ENCODE results near the gene IGF2. TPM values are rescaled to one million over a fixed set of nuclear protein-coding genes. Genes with fewer than 3 reads are reported as not detected.

The IGF2 gene
- total RNA-seq, 1 donor from 2014 or later: 110 TPM

DNA sequence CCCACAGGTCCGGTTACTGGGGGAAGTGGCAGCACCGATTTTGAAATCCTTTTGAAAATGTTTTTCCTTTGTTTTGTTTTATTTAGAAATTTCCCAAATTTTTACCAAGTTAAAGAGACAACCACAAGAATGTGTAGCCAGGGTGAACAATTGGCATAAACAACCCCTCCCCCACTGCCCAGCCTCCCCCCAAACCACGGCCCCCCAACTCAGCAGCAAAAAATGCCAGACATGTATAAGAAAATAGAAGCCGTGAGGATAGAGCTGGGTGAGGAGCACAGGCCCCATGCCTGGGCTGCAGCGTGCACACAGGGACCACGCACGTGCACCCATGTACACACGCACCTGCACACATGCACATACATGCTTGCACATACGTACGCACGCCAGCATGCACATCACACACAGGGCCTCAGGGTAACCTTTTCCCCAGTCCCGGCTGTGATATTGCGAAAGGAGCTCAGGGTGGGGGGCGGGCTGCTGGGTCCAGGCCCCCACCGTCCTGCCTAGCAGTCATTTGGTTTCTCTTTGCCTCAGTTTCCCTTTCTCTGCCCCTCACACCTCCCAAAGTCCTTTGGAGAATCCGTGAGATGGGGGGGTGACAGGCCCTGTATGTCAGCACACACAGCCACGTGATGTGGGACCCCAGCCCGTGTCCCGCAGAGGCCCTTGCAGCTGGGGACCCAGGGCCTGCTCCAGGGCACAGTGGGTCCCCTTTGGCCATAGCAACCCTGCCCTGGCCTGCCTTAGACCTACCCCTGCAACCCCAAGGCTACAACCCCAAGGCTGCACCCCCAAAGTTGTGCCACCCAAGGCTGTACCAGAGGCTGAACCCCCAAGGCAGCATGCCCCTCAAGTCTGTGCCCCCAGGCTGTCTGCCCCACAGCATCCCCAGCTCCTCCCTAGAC lies 42.9 kb downstream of the IGF2 start:
- Mint-ChIP-seq H3K4me1 (ENCODE audit: low read depth) (peaks cover 34% of the 10 kb centered on the region), H3K27me3 (ENCODE audit: low read depth) (no peaks in the 10 kb centered on the region), H3K4me3 (ENCODE audit: unreplicated experiment) (no peak overlapping the region), H3K27ac (ENCODE audit: unreplicated experiment) (peak overlapping the region; percentile 54), H3K9me3 (ENCODE audit: low read depth) (peaks cover 4% of the 10 kb centered on the region), H3K36me3 (ENCODE audit: low read depth) (peaks cover 2% of the 10 kb centered on the region)
- no peak for DNase-seq (ENCODE audit: low spot score)
- TF ChIP-seq, protein P1, sequence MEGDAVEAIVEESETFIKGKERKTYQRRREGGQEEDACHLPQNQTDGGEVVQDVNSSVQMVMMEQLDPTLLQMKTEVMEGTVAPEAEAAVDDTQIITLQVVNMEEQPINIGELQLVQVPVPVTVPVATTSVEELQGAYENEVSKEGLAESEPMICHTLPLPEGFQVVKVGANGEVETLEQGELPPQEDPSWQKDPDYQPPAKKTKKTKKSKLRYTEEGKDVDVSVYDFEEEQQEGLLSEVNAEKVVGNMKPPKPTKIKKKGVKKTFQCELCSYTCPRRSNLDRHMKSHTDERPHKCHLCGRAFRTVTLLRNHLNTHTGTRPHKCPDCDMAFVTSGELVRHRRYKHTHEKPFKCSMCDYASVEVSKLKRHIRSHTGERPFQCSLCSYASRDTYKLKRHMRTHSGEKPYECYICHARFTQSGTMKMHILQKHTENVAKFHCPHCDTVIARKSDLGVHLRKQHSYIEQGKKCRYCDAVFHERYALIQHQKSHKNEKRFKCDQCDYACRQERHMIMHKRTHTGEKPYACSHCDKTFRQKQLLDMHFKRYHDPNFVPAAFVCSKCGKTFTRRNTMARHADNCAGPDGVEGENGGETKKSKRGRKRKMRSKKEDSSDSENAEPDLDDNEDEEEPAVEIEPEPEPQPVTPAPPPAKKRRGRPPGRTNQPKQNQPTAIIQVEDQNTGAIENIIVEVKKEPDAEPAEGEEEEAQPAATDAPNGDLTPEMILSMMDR (IDR thresholded peaks at IDR 0.05): no peak

DNA sequence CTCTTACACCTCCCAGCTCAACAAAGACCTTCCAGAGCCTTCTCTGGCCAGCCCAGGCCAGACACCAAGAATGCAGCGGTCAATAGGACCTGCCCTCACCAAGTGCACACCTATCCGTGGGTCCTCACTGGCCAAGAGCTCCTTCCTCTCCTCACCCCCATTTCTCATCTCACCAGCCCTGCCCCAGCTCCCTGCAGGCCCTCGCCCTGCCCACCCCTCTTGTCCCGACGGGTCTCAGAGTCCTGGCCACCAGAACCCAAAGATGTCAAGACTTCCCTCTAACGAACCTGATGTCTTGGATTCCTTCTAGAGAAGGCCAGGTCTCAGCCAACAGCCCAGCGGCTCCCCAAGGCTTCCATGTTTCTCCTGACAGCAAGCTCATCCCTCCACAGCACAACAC lies 43.6 kb downstream of the IGF2 start:
- Mint-ChIP-seq H3K9me3 (ENCODE audit: low read depth) (peaks cover 4% of the 10 kb centered on the region), H3K27me3 (ENCODE audit: low read depth) (no peaks in the 10 kb centered on the region), H3K27ac (ENCODE audit: unreplicated experiment) (no peak overlapping the region), H3K4me1 (ENCODE audit: low read depth) (peaks cover 34% of the 10 kb centered on the region), H3K4me3 (ENCODE audit: unreplicated experiment) (no peak overlapping the region), H3K36me3 (ENCODE audit: low read depth) (peaks cover 2% of the 10 kb centered on the region)
- DNase-seq (ENCODE audit: low spot score): no peak
- TF ChIP-seq, protein P1 (IDR thresholded peaks at IDR 0.05): no peak

DNA sequence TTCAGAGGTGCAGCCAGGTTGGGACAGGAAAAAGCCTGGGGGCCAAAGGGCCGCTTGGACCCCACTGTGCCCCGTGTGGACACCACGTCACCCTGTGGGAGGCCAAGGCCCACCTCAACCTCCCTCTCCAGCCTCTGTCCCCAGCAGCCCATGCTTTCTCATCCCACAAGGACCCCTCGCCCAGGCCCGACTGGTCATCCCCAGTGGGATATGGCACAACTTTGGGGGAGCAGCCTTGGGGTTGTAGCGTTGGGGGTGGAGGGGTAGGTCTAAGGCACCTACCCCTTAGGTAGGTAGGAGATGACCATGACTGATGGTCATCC lies 44.0 kb downstream of the IGF2 start:
- no peak for DNase-seq (ENCODE audit: low spot score)
- H3K27ac Mint-ChIP-seq (ENCODE audit: unreplicated experiment): no peak overlapping the region
- H3K4me3 Mint-ChIP-seq (ENCODE audit: unreplicated experiment): no peak overlapping the region
- peaks cover 4% of the 10 kb centered on the region for H3K9me3 Mint-ChIP-seq (ENCODE audit: low read depth)
- H3K36me3 Mint-ChIP-seq (ENCODE audit: low read depth): peaks cover 2% of the 10 kb centered on the region
- peaks cover 32% of the 10 kb centered on the region for H3K4me1 Mint-ChIP-seq (ENCODE audit: low read depth)
- TF ChIP-seq, protein P1 (IDR thresholded peaks at IDR 0.05): no peak
- no peaks in the 10 kb centered on the region for H3K27me3 Mint-ChIP-seq (ENCODE audit: low read depth)

DNA sequence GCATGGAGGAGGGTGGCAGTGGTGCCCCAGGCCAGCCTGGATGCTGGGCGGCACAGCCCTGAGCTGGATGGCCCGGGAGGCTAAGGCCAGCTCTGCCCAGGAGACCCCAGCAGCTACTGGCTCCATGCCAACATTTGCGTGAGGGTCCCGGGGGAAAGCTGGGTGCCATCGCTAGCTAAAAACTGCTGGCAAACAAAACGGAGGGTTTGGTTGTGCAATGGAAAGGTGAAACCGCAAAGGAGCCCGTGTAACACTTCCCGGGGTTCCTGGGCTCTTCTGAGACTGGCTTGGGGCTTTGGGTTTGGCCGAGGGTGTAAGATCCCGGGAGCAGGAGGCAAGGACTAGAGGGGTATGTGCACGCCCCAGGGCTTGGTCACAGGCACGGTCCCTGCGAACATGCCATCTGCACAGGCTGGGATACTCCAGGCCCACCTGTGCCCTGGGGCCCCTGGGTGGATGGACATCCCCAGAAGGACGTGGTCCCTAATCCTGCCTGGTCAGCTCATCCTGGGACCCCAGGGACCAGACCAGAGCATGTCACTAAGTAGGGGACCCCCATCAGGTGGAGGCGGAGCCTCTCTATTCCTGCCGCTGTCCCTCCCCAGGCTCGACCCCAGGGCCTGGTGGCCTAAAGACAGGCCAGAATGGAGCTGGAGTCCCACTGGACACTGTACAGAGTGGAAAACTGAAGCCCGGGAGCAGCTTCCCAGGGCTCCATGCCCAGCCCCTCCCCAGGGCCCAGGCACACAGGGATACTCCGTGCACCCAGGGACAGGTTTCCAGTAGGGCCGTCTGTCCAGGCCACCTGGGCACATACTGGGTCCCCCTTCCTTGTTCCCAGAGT lies 44.6 kb downstream of the IGF2 start:
- Mint-ChIP-seq H3K4me3 (ENCODE audit: unreplicated experiment) (no peak overlapping the region), H3K9me3 (ENCODE audit: low read depth) (peaks cover 4% of the 10 kb centered on the region), H3K36me3 (ENCODE audit: low read depth) (peaks cover 2% of the 10 kb centered on the region), H3K27me3 (ENCODE audit: low read depth) (no peaks in the 10 kb centered on the region), H3K4me1 (ENCODE audit: low read depth) (peaks cover 31% of the 10 kb centered on the region), H3K27ac (ENCODE audit: unreplicated experiment) (no peak overlapping the region)
- TF ChIP-seq, protein P1 (IDR thresholded peaks at IDR 0.05): no peak
- peak; percentile 91 for DNase-seq (ENCODE audit: low spot score)

DNA sequence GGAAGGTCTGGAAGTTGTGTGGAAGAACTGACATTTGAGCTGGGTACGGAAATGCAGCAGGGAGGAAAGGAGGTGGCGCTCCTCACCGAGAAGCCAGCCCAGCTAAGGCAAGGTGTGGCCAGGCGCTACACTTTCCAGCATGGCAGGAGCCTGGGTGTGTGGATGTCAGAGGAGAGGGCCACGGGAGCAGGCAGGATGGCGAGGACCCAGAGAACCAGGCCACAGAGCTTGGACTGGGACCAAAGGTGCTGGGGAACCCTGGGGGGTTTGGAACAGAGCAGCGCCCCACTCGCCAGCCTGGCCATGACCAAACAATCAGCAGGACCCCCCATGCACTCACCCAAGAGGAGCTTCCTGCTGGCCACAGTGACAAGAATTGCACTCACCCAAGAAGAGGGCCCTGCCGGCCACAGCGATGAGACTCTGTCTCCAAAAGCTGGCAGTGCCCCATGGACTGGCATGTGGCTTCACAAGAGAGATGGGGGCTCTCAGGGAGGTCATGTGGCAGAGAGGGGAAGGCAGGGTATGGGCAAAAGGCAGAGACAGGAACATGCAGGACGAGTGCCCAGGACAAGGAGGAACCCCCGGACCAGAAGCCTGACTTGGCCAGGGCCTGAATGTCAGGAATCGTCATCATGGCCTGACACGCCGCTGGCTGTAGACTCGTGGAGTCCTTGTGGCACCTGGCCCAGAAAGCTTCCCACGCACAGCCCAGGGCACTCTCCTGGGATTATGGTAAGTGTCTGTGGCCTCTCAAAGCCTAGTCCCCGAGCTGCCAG lies 45.4 kb downstream of the IGF2 start:
- Mint-ChIP-seq H3K27me3 (ENCODE audit: low read depth) (no peaks in the 10 kb centered on the region), H3K27ac (ENCODE audit: unreplicated experiment) (no peak overlapping the region), H3K4me3 (ENCODE audit: unreplicated experiment) (no peak overlapping the region), H3K4me1 (ENCODE audit: low read depth) (peaks cover 31% of the 10 kb centered on the region), H3K9me3 (ENCODE audit: low read depth) (peaks cover 4% of the 10 kb centered on the region), H3K36me3 (ENCODE audit: low read depth) (peaks cover 2% of the 10 kb centered on the region)
- TF ChIP-seq, protein P1 (IDR thresholded peaks at IDR 0.05): no peak
- no peak for DNase-seq (ENCODE audit: low spot score)

Data from chondrocyte (in vitro differentiated cells).